ENCODE results near the gene BTBD9.

- no peak for TF ChIP-seq ARNTL (CRISPR knock-in tag; IDR thresholded peaks at IDR 0.05; ENCODE audit: borderline replicate concordance, low read depth)
- no peak for TF ChIP-seq TSHZ2 (CRISPR knock-in tag; IDR thresholded peaks at IDR 0.05)
- no peak for TF ChIP-seq CSDC2 (CRISPR knock-in tag; IDR thresholded peaks at IDR 0.05)
Measured at GRCh38 chr6:38589367-38589720, 50.4 kb downstream of the BTBD9 start.
